Measurements from ENCODE around the gene PSD4. TPM values are rescaled to one million over a fixed set of nuclear protein-coding genes. Genes with fewer than 3 reads are reported as not detected.
A peak's percentile ranks its signal among the peaks of the same experiment; 100 is the strongest.

PSD4 gene
- total RNA-seq, 2 experiments from 2014 or later = 314 to 388 TPM

DNA sequence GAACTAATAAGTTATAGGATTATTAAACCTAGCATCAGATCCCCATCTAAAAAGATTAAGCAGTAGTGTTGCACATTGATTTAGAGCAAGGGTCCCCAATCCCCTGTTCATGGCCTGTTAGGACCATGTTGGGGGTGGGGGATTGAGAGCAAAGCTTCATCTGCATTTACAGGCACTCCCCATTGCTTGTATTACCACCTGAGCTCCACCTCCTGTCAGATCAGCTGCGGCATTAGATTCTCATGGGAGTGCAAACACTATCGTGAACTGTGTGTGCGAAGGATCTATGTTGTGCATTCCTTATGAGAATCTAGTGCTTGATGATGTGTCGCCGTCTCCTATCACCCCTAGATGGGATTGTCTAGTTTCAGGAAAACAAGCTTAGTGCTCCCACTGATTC is 18.4 kb upstream of the PSD4 start:
- H3K27ac Mint-ChIP-seq = no peak overlapping the region

GRCh38 chr2:113156278-113157117 is 17.3 kb upstream of the PSD4 start:
- Mint-ChIP-seq H3K9me3 (ENCODE audit: low read depth) (no peaks in the 10 kb centered on the region), H3K36me3 (peaks cover 4% of the 10 kb centered on the region), H3K4me3 (peak overlapping the region; percentile 73), H3K27ac (peak overlapping the region; percentile 79), H3K27me3 (peaks cover 9% of the 10 kb centered on the region), H3K4me1 (peaks cover 17% of the 10 kb centered on the region)
- no peak for ATAC-seq
- CTCF ChIA-PET = interaction anchor here (0.8 to 5.2 kb wide), 8 partner anchors 10 to 42 kb away, joined by 3 to 62 read pairs (median 12); partner anchors contain the start of gene PSD4
- peak; percentile 41 for DNase-seq

More for the DNA sequence above, 18.4 kb upstream of the PSD4 start:
- CTCF ChIA-PET = interaction anchor here (2.5 to 5.2 kb wide), 3 partner anchors 13 to 20 kb away, joined by 12 to 62 read pairs (median 48); partner anchors contain the start of gene PSD4
- no peaks in the 10 kb centered on the region for H3K9me3 Mint-ChIP-seq (ENCODE audit: low read depth)
- no peak overlapping the region for H3K4me3 Mint-ChIP-seq
- H3K4me1 Mint-ChIP-seq = peaks cover 17% of the 10 kb centered on the region
- no peak for DNase-seq
- peaks cover 4% of the 10 kb centered on the region for H3K36me3 Mint-ChIP-seq
- ATAC-seq = no peak
- H3K27me3 Mint-ChIP-seq = peaks cover 9% of the 10 kb centered on the region

GRCh38 chr2:113157118-113157896 is 16.5 kb upstream of the PSD4 start:
- peaks cover 17% of the 10 kb centered on the region for H3K4me1 Mint-ChIP-seq

GRCh38 chr2:113157897-113158753 is 15.6 kb upstream of the PSD4 start:
- H3K4me3 Mint-ChIP-seq = peak overlapping the region; percentile 80
- H3K36me3 Mint-ChIP-seq = peaks cover 4% of the 10 kb centered on the region
- H3K27me3 Mint-ChIP-seq = peaks cover 9% of the 10 kb centered on the region
- peaks cover 23% of the 10 kb centered on the region for H3K4me1 Mint-ChIP-seq
- CTCF ChIA-PET = interaction anchor here (0.8 to 5.2 kb wide), 9 partner anchors 9 to 78 kb away, joined by 3 to 62 read pairs (median 11); partner anchors contain the start of gene PSD4
- DNase-seq (peak; percentile 18), ATAC-seq (no peak)
- H3K27ac Mint-ChIP-seq = peak overlapping the region; percentile 79
- H3K9me3 Mint-ChIP-seq (ENCODE audit: low read depth) = no peaks in the 10 kb centered on the region

More at GRCh38 chr2:113157118-113157896, 16.5 kb upstream of the PSD4 start:
- Mint-ChIP-seq H3K27ac (peak overlapping the region; percentile 79), H3K27me3 (peaks cover 9% of the 10 kb centered on the region), H3K36me3 (peaks cover 4% of the 10 kb centered on the region), H3K9me3 (ENCODE audit: low read depth) (no peaks in the 10 kb centered on the region), H3K4me3 (peak overlapping the region; percentile 80)
- CTCF ChIA-PET = interaction anchor here (0.8 to 5.2 kb wide), 9 partner anchors 10 to 42 kb away, joined by 3 to 62 read pairs (median 12); partner anchors contain the start of gene PSD4
- DNase-seq (peak; percentile 67), ATAC-seq (peak; percentile 93)

- Mint-ChIP-seq H3K4me1 (peaks cover 23% of the 10 kb centered on the region), H3K36me3 (peaks cover 4% of the 10 kb centered on the region), H3K9me3 (ENCODE audit: low read depth) (no peaks in the 10 kb centered on the region), H3K27me3 (peaks cover 9% of the 10 kb centered on the region), H3K27ac (no peak overlapping the region), H3K4me3 (peak overlapping the region; percentile 80)
- peak; percentile 32 for DNase-seq
- ATAC-seq = no peak
- CTCF ChIA-PET = interaction anchor here (1.1 to 5.2 kb wide), 8 partner anchors 8 to 79 kb away, joined by 3 to 62 read pairs (median 12); partner anchors contain the start of gene PSD4
Observed at GRCh38 chr2:113158884-113159553, 14.8 kb upstream of the PSD4 start.

- CTCF ChIA-PET = interaction anchor here (0.6 to 1.4 kb wide), 4 partner anchors 15 to 80 kb away, joined by 3 to 4 read pairs (median 3); no protein-coding TSS in a partner anchor
- Mint-ChIP-seq H3K4me1 (peaks cover 25% of the 10 kb centered on the region), H3K27ac (no peak overlapping the region), H3K9me3 (ENCODE audit: low read depth) (no peaks in the 10 kb centered on the region), H3K36me3 (peaks cover 4% of the 10 kb centered on the region), H3K4me3 (no peak overlapping the region), H3K27me3 (peaks cover 2% of the 10 kb centered on the region)
- no peak for ATAC-seq
- no peak for DNase-seq
Observed at GRCh38 chr2:113160248-113160647, 13.5 kb upstream of the PSD4 start.

DNA sequence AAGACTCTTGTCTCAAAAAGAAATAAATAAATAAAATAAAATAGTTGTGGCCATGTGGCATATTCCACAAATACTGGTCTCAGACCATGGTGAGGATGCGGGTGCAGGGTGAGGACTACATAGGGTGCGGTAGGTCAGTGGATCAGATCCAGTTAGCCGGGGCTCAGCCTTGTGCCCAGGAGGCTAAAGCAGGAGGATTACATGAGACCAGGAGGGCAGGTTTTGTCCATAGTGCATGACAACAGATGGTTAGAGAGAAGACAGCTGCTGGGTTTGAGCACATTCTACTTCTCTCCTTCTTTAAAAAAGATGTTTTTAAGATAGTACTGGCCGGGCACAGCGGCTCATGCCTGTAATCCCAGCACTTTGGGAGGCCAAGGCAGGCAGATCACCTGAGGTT is 12.8 kb upstream of the PSD4 start:
- H3K27me3 Mint-ChIP-seq = no peaks in the 10 kb centered on the region
- H3K4me3 Mint-ChIP-seq = no peak overlapping the region
- H3K4me1 Mint-ChIP-seq = peaks cover 27% of the 10 kb centered on the region
- H3K27ac Mint-ChIP-seq = no peak overlapping the region
- CTCF ChIA-PET = interaction anchor here (0.6 to 1.8 kb wide), 5 partner anchors 15 to 81 kb away, joined by 3 to 6 read pairs (median 3); no protein-coding TSS in a partner anchor
- peak; percentile 27 for DNase-seq
- ATAC-seq = no peak
- peaks cover 4% of the 10 kb centered on the region for H3K36me3 Mint-ChIP-seq
- H3K9me3 Mint-ChIP-seq (ENCODE audit: low read depth) = no peaks in the 10 kb centered on the region

DNA sequence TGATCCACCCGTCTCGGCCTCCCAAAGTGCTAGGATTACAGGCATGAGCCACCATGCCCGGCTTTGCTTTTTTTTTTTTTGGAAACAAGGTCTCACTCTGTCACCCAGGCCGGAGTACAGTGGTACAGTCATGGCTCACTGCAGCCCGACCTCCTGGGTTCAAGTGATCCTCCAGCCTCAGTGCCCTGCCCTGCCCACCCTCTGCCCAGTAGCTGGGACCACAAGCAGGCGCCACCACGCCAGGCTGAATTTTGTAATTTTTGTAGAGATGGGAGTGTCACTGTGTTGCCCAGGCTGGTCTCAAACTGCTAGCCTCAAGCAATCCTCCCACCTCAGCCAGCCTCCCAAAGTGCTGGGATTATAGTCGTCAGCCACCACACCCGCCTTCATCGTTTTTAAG is 11.6 kb upstream of the PSD4 start:
- H3K9me3 Mint-ChIP-seq (ENCODE audit: low read depth) = no peaks in the 10 kb centered on the region
- no peaks in the 10 kb centered on the region for H3K27me3 Mint-ChIP-seq
- ATAC-seq (no peak), DNase-seq (no peak)
- no peak overlapping the region for H3K4me3 Mint-ChIP-seq
- CTCF ChIA-PET = interaction anchor here (1.3 to 6.5 kb wide), 5 partner anchors 13 to 37 kb away, joined by 5 to 35 read pairs (median 7); partner anchors contain the start of gene PSD4
- no peak overlapping the region for H3K27ac Mint-ChIP-seq
- peaks cover 4% of the 10 kb centered on the region for H3K36me3 Mint-ChIP-seq
- peaks cover 28% of the 10 kb centered on the region for H3K4me1 Mint-ChIP-seq

DNA sequence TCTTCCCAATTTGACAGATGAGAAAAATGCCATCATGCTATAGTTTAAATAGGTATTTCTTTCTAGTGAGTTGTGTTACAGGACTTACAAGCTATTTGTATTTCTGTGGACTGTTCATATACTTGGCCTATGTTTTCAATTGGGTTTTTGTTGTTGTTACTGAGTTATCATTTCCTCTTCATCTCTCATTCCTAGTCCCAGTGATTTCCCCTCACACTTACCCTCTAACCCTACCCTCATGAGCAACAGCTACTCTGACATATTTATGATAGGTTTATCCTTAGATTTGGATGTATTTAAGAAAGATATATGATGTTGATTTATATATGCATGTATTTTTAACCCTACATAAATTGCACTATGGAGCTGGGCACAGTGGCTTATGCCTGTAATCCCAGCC is 10.9 kb upstream of the PSD4 start:
- Mint-ChIP-seq H3K27me3 (no peaks in the 10 kb centered on the region), H3K27ac (peak overlapping the region; percentile 10), H3K4me1 (peaks cover 33% of the 10 kb centered on the region), H3K9me3 (ENCODE audit: low read depth) (no peaks in the 10 kb centered on the region), H3K36me3 (peaks cover 4% of the 10 kb centered on the region), H3K4me3 (no peak overlapping the region)
- CTCF ChIA-PET = interaction anchor here (1.3 to 6.5 kb wide), 5 partner anchors 12 to 37 kb away, joined by 5 to 35 read pairs (median 7); partner anchors contain the start of gene PSD4
- DNase-seq = no peak
- no peak for ATAC-seq

GRCh38 chr2:113164215-113164929 is 9.4 kb upstream of the PSD4 start:
- DNase-seq (no peak), ATAC-seq (no peak)
- H3K27ac Mint-ChIP-seq = no peak overlapping the region
- no peak overlapping the region for H3K4me3 Mint-ChIP-seq
- CTCF ChIA-PET = interaction anchor here (0.7 to 6.5 kb wide), 3 partner anchors 11 to 92 kb away, joined by 4 to 39 read pairs (median 35); partner anchors contain the start of gene PSD4
- no peaks in the 10 kb centered on the region for H3K27me3 Mint-ChIP-seq
- peaks cover 40% of the 10 kb centered on the region for H3K4me1 Mint-ChIP-seq
- peaks cover 3% of the 10 kb centered on the region for H3K36me3 Mint-ChIP-seq
- H3K9me3 Mint-ChIP-seq (ENCODE audit: low read depth) = no peaks in the 10 kb centered on the region

DNA sequence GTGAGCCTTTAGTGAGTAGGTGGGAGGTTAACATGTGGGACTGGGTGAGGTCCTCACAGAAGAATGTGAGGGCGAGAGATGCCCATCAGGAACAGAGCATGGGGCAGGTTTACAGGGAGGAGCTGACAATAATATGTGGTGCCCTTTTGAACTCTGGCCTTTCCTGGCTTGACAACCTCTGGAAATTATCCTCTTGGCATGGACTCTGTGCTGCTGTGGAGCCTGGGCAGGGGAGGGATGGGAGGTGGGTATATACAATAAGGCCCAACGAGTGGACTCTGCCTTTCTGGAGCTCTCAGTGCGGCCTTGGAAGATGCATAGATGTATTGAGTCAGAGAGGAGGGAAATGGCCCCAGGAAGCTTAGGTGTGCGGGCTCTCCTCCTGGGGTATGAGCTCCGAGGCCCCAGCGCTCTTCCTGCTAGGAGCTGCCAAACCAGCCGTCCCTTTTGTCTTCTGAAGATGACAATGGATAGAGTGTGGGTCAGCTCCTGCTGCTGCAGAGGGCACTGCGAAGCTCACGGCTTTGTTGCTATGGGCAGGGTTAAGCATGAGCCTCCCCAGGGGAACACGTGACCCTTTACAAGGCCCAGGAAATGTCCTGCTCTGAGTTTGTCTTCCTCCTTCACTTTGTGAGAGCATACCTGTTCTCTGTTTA is 8.7 kb upstream of the PSD4 start:
- H3K4me3 Mint-ChIP-seq = no peak overlapping the region
- H3K9me3 Mint-ChIP-seq (ENCODE audit: low read depth) = no peaks in the 10 kb centered on the region
- H3K27ac Mint-ChIP-seq = no peak overlapping the region
- DNase-seq (no peak), ATAC-seq (no peak)
- no peaks in the 10 kb centered on the region for H3K27me3 Mint-ChIP-seq
- peaks cover 45% of the 10 kb centered on the region for H3K4me1 Mint-ChIP-seq
- peaks cover 8% of the 10 kb centered on the region for H3K36me3 Mint-ChIP-seq
- CTCF ChIA-PET = interaction anchor here (0.9 to 6.5 kb wide), 3 partner anchors 10 to 39 kb away, joined by 3 to 39 read pairs (median 35); partner anchors contain the start of gene PSD4

All from activated CD8-positive, alpha-beta memory T cell treated with anti-CD3 and anti-CD28 coated beads, Interleukin-2, amount 10 ng/mL, durations not matched to agents 7 days and 5 days (primary cell).